Endothelial cell of umbilical vein (primary cell): Measurements from ENCODE around the gene TMTC4. TPM values are rescaled to one million over a fixed set of nuclear protein-coding genes. Genes with fewer than 3 reads are reported as not detected.

Experiments
- BruUV-seq: library from RNA; stranded (reverse); fragments of 400-500 nt; replicated peaks from 2 replicates; lab custom pipeline; 2021; lab: Mats Ljungman, UMichigan
- CTCF ChIA-PET: fragments of 300-600, 350-600 bp; sonication (Branson Sonifier 250); formaldehyde crosslinking; loops from one replicate; lab custom pipeline; 2021; ENCODE audit warnings: antibody characterized with exemption, inconsistent platforms; lab: Charles Lee
- POLR2A ChIA-PET: fragments of 300-600, 350-600 bp; sonication (Branson Sonifier 250); formaldehyde crosslinking; loops from one replicate; lab custom pipeline; 2021; ENCODE audit warnings: antibody characterized with exemption, inconsistent platforms; lab: Charles Lee
- DNase-seq: peaks from one replicate; pipeline ENCODE4 v3.0.0-alpha.2; 2011; ENCODE audit warnings: low read depth, low spot score
- FAIRE-seq: peaks from 2 replicates; lab custom pipeline; 2011; peaks lifted over from hg19 to GRCh38; lab: Jason Lieb, UNC
- H2AFZ ChIP-seq: 2 replicates; pipeline ENCODE4 v1.6.0; 2012; ENCODE audit warnings: low read depth, low read length, control low read depth, inconsistent platforms
- H3K27ac ChIP-seq: 2 replicates; pipeline ENCODE4 v1.5.1; 2011; ENCODE audit warnings: low read depth, mild to moderate bottlenecking, control low read depth, low read length, moderate library complexity; ENCODE audit not compliant: insufficient read depth
- H3K27me3 ChIP-seq, 2 experiments: 2 replicates each; pipeline versions ENCODE4 v1.6.0 to v1.6.1; 2011; ENCODE audit warnings: low read length in 2 of 2, mixed read lengths in 1 of 2; ENCODE audit not compliant: control insufficient read depth in 2 of 2, insufficient read depth in 2 of 2
- H3K36me3 ChIP-seq, 2 experiments: 2 replicates in 1 of 2; 3 replicates in 1 of 2; pipeline ENCODE4 v1.5.1; 2011; ENCODE audit warnings: low read length in 2 of 2, mild to moderate bottlenecking in 1 of 2, moderate library complexity in 1 of 2; ENCODE audit not compliant: control insufficient read depth in 2 of 2, insufficient read depth in 2 of 2; ENCODE audit errors: extremely low read depth in 1 of 2
- H3K4me1 ChIP-seq: 3 replicates; pipeline ENCODE4 v1.5.1; 2011; ENCODE audit warnings: mild to moderate bottlenecking, low read length; ENCODE audit not compliant: control insufficient read depth, insufficient read depth; ENCODE audit errors: extremely low read depth
- H3K4me2 ChIP-seq: 2 replicates; pipeline ENCODE4 v1.6.1; 2011; ENCODE audit warnings: low read length, control low read depth, mixed read lengths; ENCODE audit not compliant: insufficient read depth
- H3K4me3 ChIP-seq, 3 experiments: fragments of 200-600 bp in 1 of 3; sonication (generic), shearing (Covaris generic) in 1 of 3; replicated peaks in 1 of 3; 2 replicates each; pipeline ENCODE4 v1.5.1; 2011 to 2016; ENCODE audit warnings: control low read depth in 3 of 3, low read length in 3 of 3, mild to moderate bottlenecking in 2 of 3, inconsistent platforms in 1 of 3, low read depth in 1 of 3, moderate library complexity in 1 of 3; ENCODE audit not compliant: insufficient read depth in 1 of 3
- H3K79me2 ChIP-seq: 2 replicates; pipeline ENCODE4 v1.6.0; 2012; ENCODE audit warnings: low read length, inconsistent platforms; ENCODE audit not compliant: control insufficient read depth, insufficient read depth
- H3K9ac ChIP-seq: replicated peaks from 2 replicates; pipeline ENCODE3; 2011; ENCODE audit warnings: low read length, control low read depth; ENCODE audit not compliant: insufficient read depth; ENCODE audit errors: extremely low read depth
- H3K9me1 ChIP-seq: replicated peaks from 3 replicates; pipeline ENCODE4 v1.6.0; 2011; ENCODE audit warnings: mild to moderate bottlenecking, low read length; ENCODE audit not compliant: control insufficient read depth, insufficient read depth; ENCODE audit errors: extremely low read depth
- H3K9me3 ChIP-seq: replicated peaks from 2 replicates; pipeline ENCODE4 v1.5.1; 2012; ENCODE audit warnings: low read length, inconsistent platforms; ENCODE audit not compliant: control insufficient read depth, insufficient read depth
- H4K20me1 ChIP-seq: replicated peaks from 2 replicates; pipeline ENCODE3; 2011; ENCODE audit warnings: mild to moderate bottlenecking, low read length; ENCODE audit not compliant: control insufficient read depth, insufficient read depth; ENCODE audit errors: extremely low read depth
- EZH2 ChIP-seq: IDR thresholded peaks from 2 replicates; pipeline ENCODE4 v1.6.1; 2012; ENCODE audit warnings: borderline replicate concordance, low read depth, mild to moderate bottlenecking, moderate library complexity, low read length, inconsistent platforms; ENCODE audit not compliant: severe bottlenecking
- FOS ChIP-seq: IDR thresholded peaks from 2 replicates; pipeline ENCODE4 v1.6.1; 2011; ENCODE audit warnings: mild to moderate bottlenecking, low read length, moderate library complexity, borderline replicate concordance; ENCODE audit not compliant: insufficient read depth
- GATA2 ChIP-seq: IDR thresholded peaks from 2 replicates; pipeline ENCODE4 v1.7.0; 2011; ENCODE audit warnings: low read depth, mild to moderate bottlenecking, moderate library complexity, mixed read lengths, low read length; ENCODE audit not compliant: insufficient read length, insufficient read depth
- JUN ChIP-seq: IDR thresholded peaks from 2 replicates; pipeline ENCODE4 v1.6.1; 2011; ENCODE audit warnings: borderline replicate concordance, low read depth; ENCODE audit not compliant: insufficient read length, insufficient read depth
- MYC ChIP-seq: IDR thresholded peaks from one replicate; pipeline ENCODE4 v1.6.1; 2011; ENCODE audit warnings: mild to moderate bottlenecking, low read depth, low read length
- POLR2A ChIP-seq: IDR thresholded peaks from 2 replicates; pipeline ENCODE4 v1.6.1; 2012; ENCODE audit warnings: low read depth, mild to moderate bottlenecking, control low read depth, low read length
- POLR2AphosphoS5 ChIP-seq: IDR thresholded peaks from 2 replicates; pipeline ENCODE4 v1.6.1; 2012; ENCODE audit warnings: low read depth, mild to moderate bottlenecking, control low read depth, low read length, moderate library complexity; ENCODE audit not compliant: insufficient read depth
- dilution Hi-C: fragments of 300-500 bp; cut with MboI; formaldehyde crosslinking; loops from one replicate; pipeline ENCODE4 v1.15.0; 2019; ENCODE audit warnings: low sequenced_read_pairs; ENCODE audit not compliant: extremely low pct_ligation_motif_present
- intact Hi-C: fragments of 100-400 bp; cut with micrococcal nuclease; formaldehyde crosslinking; loops from one replicate; pipeline ENCODE4 v1.10.0; 2022
- polyA plus RNA-seq, 4 experiments: library from polyadenylated mRNA; depleted of rRNA in 3 of 4; stranded (reverse) in 3 of 4; unstranded in 1 of 4; fragments of >200 nt; gene quantifications; 2 replicates each; pipeline versions ENCODE4 v1.2.1 to v1.2.3, GENCODE V29; 2011 to 2012; ENCODE audit warnings: missing spikeins in 1 of 4
- total RNA-seq: library from RNA; stranded (reverse); gene quantifications from 2 replicates; pipeline ENCODE4 v1.2.3, GENCODE V29; 2021
- TF ChIP-seq, protein P1 (sequence below), 2 donors: IDR thresholded peaks; 1 replicate in 1 of 2; 2 replicates in 1 of 2; pipeline ENCODE4 v1.5.1; 2011; ENCODE audit warnings: low read length in 2 of 2, mild to moderate bottlenecking in 2 of 2, moderate library complexity in 2 of 2, control low read depth in 1 of 2, inconsistent platforms in 1 of 2, low read depth in 1 of 2; ENCODE audit not compliant: insufficient read depth in 1 of 2; ENCODE audit errors: extremely low read depth in 1 of 2
- TF ChIP-seq, protein P2 (sequence below): IDR thresholded peaks from 2 replicates; pipeline ENCODE4 v1.6.1; 2011; ENCODE audit not compliant: insufficient read depth, insufficient read length

Gene TMTC4
- total and polyA plus RNA-seq, 2 donors (not counting 3 experiments of a cell fraction or from before 2014, with no cell fraction given) = 24.6 to 31.9 TPM

DNA sequence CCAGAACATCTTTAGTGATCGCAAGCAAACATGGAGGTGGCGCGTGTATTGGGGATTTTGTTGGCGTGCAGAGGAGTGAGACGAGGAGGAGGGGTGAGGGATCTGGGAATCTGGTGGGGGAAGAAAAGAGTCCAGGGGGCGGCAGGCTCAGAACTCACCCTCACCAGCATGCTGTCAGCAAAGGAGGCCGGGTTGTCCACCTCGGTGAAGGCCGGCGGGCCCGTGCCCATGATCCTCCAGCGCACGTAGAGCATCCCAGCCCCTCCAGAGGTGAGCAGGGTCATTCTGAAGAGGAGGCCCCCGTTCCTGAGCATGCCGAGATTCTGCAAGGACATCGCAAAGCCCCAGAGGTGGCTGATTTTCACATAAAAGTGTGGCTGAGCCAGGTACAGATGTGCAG, 37.2 kb downstream of the TMTC4 start:
- intact Hi-C loops = no loop called here
- Histone ChIP-seq H2AFZ (no peak overlapping the region), H3K79me2 (no peaks in the 10 kb centered on the region), H3K9me1 (no peaks in the 10 kb centered on the region), H3K27me3 (no peaks in the 10 kb centered on the region), H3K9ac (no peak overlapping the region), H4K20me1 (no peaks in the 10 kb centered on the region), H3K36me3 (peaks cover 19 to 23% of the 10 kb centered on the region in 2 experiments), H3K27ac (no peak overlapping the region), H3K4me2 (no peak overlapping the region), H3K9me3 (no peaks in the 10 kb centered on the region), H3K4me1 (no peaks in the 10 kb centered on the region), H3K4me3 (no peak overlapping the region)
- no TSS peak for BruUV-seq
- dilution Hi-C loops = no loop called here
- no peak for DNase-seq
- no peak for TF ChIP-seq JUN
- TF ChIP-seq, protein P1, sequence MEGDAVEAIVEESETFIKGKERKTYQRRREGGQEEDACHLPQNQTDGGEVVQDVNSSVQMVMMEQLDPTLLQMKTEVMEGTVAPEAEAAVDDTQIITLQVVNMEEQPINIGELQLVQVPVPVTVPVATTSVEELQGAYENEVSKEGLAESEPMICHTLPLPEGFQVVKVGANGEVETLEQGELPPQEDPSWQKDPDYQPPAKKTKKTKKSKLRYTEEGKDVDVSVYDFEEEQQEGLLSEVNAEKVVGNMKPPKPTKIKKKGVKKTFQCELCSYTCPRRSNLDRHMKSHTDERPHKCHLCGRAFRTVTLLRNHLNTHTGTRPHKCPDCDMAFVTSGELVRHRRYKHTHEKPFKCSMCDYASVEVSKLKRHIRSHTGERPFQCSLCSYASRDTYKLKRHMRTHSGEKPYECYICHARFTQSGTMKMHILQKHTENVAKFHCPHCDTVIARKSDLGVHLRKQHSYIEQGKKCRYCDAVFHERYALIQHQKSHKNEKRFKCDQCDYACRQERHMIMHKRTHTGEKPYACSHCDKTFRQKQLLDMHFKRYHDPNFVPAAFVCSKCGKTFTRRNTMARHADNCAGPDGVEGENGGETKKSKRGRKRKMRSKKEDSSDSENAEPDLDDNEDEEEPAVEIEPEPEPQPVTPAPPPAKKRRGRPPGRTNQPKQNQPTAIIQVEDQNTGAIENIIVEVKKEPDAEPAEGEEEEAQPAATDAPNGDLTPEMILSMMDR (IDR thresholded peaks at IDR 0.05; ENCODE audit: extremely low read depth in 1 of 2, insufficient read depth in 1 of 2, low read depth in 1 of 2, low read length in 2 of 2) = no peak
- TF ChIP-seq EZH2 = no peak
- TF ChIP-seq POLR2AphosphoS5 = no peak
- no peak for TF ChIP-seq GATA2
- no peak for TF ChIP-seq FOS
- no peak for TF ChIP-seq MYC
- no peak for TF ChIP-seq POLR2A
- TF ChIP-seq, protein P2, sequence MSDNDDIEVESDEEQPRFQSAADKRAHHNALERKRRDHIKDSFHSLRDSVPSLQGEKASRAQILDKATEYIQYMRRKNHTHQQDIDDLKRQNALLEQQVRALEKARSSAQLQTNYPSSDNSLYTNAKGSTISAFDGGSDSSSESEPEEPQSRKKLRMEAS = no peak
- CTCF ChIA-PET = interaction anchor here (2.0 kb wide), 1 partner anchor 11 kb away, joined by 5 read pairs; no protein-coding TSS in a partner anchor
- POLR2A ChIA-PET = no interaction called here
- FAIRE-seq = no peak
